Activated CD8-positive, alpha-beta T cell treated with anti-CD3 and anti-CD28 coated beads for 36 hours (primary cell): ENCODE data around the gene GNPNAT1. TPM values are rescaled to one million over a fixed set of nuclear protein-coding genes. Genes with fewer than 3 reads are reported as not detected.
"Not testable (repeated sequence)": the region's sequence is repeated elsewhere in the genome, so short reads cannot be mapped to it uniquely, and the experiment has no call there.

ENCODE experiments used
- ATAC-seq: fragments of 200-7000 bp; cut with Tn5 transposase; one replicate; pipeline ENCODE4 v1.10.0; 2021; ENCODE audit warnings: mild to moderate bottlenecking, moderate library complexity
- CTCF ChIA-PET: fragments of 350-600 bp; sonication (Branson Sonifier 250); formaldehyde crosslinking; loops from one replicate; lab custom pipeline; 2021; ENCODE audit warnings: antibody characterized with exemption; lab: Charles Lee
- POLR2A ChIA-PET: fragments of 350-600 bp; sonication (Branson Sonifier 250); formaldehyde crosslinking; loops from one replicate; lab custom pipeline; 2021; ENCODE audit warnings: antibody characterized with exemption; lab: Charles Lee
- DNase-seq: peaks from one replicate; pipeline ENCODE4 v3.0.0-alpha.2; 2020
- H3K27ac Mint-ChIP-seq: one replicate; pipeline ENCODE4 v1.8.0; 2021; ENCODE audit warnings: mild to moderate bottlenecking, mixed read lengths
- H3K27me3 Mint-ChIP-seq: one replicate; pipeline ENCODE4 v1.8.0; 2021; ENCODE audit warnings: mixed read lengths
- H3K36me3 Mint-ChIP-seq: one replicate; pipeline ENCODE4 v1.8.0; 2021; ENCODE audit warnings: low read depth, mixed read lengths
- H3K4me1 Mint-ChIP-seq: one replicate; pipeline ENCODE4 v1.8.0; 2021; ENCODE audit warnings: low read depth, mixed read lengths
- H3K4me3 Mint-ChIP-seq: one replicate; pipeline ENCODE4 v1.8.0; 2021; ENCODE audit warnings: mild to moderate bottlenecking, moderate library complexity, mixed read lengths
- H3K9me3 Mint-ChIP-seq: one replicate; pipeline ENCODE4 v1.8.0; 2021; ENCODE audit warnings: mixed read lengths
- intact Hi-C: fragments of 100-400 bp; cut with micrococcal nuclease; formaldehyde crosslinking; loops from one replicate; pipeline ENCODE4 v1.10.0; 2022
- total RNA-seq, 2 experiments: library from RNA; stranded (reverse); gene quantifications; one replicate each; pipeline ENCODE4 v1.2.3, GENCODE V29; 2021
- TF ChIP-seq, protein P1 (sequence below): fragments of 200-600 bp; IDR thresholded peaks from one replicate; pipeline ENCODE4 v1.8.0; 2022; ENCODE audit warnings: antibody characterized with exemption, mild to moderate bottlenecking

Gene GNPNAT1
- total RNA-seq, 2 experiments from 2014 or later = 30.2 to 33.1 TPM

DNA sequence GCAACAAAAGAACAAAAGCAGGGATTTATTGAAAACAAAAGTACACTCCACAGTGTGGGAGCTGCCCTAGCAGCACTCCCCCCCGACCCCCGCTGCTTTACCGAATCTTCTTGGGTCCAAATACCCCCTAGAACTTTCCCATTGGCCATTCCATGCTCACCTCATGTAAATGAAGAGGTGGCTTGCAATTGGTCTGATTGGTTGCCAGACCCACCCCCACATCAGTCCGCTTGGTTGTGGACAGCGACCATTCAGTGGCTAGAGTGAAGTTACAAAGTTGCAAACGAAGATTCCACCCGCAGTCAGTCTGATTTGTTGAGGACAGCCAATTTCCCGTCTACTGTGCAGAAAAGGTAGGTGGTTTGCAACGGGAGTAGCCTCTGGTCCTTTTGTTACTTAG lies 57.6 kb downstream of the GNPNAT1 start:
- no peak overlapping the region for H3K27ac Mint-ChIP-seq
- no peak for ATAC-seq
- peaks cover 37% of the 10 kb centered on the region for H3K36me3 Mint-ChIP-seq

DNA sequence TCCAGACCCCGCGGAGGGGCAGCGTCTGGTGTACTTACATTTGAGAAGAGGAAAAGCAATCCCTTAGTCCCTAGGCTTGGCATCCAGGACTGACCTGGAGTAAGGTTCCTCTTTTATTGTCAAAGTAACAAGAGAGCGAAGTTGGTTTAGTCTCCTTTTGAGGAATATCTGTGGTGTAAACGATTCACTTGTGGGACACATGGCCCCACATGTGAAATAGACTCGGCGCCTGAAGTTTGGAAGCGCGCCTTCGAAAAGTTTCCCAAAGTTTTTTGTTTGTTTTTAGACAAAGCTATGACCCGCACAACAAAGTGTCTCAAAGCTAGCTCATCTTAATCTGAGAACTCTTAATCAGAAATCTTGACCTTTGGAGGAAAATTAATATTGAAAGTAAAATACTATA lies 60.7 kb downstream of the GNPNAT1 start:
- peaks cover 2% of the 10 kb centered on the region for H3K9me3 Mint-ChIP-seq
- peaks cover 40% of the 10 kb centered on the region for H3K36me3 Mint-ChIP-seq
- ChIA-PET CTCF (no interaction called here), POLR2A (interaction anchor here (0.7 to 2.2 kb wide), 5 partner anchors 9 to 1471 kb away, joined by 3 to 13 read pairs (median 3); no protein-coding TSS in a partner anchor)
- no peak for DNase-seq
- H3K4me1 Mint-ChIP-seq = peaks cover 41% of the 10 kb centered on the region
- H3K27me3 Mint-ChIP-seq = no peaks in the 10 kb centered on the region
- no peak for ATAC-seq
- intact Hi-C loops = no loop called here
- TF ChIP-seq, protein P1, sequence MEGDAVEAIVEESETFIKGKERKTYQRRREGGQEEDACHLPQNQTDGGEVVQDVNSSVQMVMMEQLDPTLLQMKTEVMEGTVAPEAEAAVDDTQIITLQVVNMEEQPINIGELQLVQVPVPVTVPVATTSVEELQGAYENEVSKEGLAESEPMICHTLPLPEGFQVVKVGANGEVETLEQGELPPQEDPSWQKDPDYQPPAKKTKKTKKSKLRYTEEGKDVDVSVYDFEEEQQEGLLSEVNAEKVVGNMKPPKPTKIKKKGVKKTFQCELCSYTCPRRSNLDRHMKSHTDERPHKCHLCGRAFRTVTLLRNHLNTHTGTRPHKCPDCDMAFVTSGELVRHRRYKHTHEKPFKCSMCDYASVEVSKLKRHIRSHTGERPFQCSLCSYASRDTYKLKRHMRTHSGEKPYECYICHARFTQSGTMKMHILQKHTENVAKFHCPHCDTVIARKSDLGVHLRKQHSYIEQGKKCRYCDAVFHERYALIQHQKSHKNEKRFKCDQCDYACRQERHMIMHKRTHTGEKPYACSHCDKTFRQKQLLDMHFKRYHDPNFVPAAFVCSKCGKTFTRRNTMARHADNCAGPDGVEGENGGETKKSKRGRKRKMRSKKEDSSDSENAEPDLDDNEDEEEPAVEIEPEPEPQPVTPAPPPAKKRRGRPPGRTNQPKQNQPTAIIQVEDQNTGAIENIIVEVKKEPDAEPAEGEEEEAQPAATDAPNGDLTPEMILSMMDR = no peak
- H3K27ac Mint-ChIP-seq = peak overlapping the region; percentile 92
- H3K4me3 Mint-ChIP-seq = peak overlapping the region; percentile 96

More for the DNA sequence above, 57.6 kb downstream of the GNPNAT1 start:
- peaks cover 64% of the 10 kb centered on the region for H3K4me1 Mint-ChIP-seq
- H3K27me3 Mint-ChIP-seq = no peaks in the 10 kb centered on the region
- TF ChIP-seq, protein P1 = no peak
- H3K9me3 Mint-ChIP-seq = peaks cover 2% of the 10 kb centered on the region
- H3K4me3 Mint-ChIP-seq = no peak overlapping the region
- POLR2A ChIA-PET = no interaction called here
- intact Hi-C loops = no loop called here
- no peak for DNase-seq
- CTCF ChIA-PET = interaction anchor here (1.0 to 1.4 kb wide), 2 partner anchors 10 to 22 kb away, joined by 3 to 4 read pairs; no protein-coding TSS in a partner anchor

DNA sequence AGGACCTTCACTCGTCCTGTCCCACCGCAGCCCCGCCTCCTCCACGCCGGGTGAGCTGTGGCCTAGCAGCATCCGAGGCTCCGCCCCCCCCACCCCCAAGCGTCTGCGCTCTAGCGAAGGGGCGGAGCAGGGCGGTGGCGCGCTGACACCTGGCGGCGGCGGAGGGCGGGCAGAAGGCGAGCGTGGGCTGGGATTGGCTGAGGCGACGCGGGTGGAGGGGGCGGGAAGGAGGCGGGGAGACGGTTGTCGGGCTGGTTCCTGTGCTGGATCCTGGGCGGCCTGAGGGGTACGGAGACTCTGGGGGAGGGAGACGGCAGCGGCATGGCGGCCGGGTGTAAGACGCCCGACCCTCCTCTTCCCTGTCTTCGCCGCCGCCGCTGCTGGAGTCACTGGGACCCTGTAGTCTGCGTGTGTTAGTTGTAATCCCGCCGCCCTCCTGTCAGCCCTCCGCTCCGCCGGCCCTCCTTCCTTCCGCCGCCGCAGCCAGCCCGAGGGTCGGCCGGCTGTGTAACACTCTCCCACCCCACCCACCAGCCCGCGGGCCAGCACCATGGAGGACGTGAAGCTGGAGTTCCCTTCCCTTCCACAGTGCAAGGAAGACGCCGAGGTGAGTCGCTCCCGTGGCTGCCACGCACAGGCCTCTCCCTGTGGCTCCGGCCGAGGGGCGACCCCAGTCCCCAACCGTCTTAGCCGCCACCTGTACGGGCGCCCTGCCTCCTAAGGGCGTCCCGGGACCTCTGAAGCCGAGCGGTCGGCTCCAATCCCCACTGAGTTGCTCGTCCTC lies 61.3 kb downstream of the GNPNAT1 start, which contains the start of gene STYX:
TSS of gene STYX (plus strand) at position 242 of the 784 bp plus-strand sequence. CDS start at position 551, 309 bp downstream.
- H3K4me1 Mint-ChIP-seq = peaks cover 35% of the 10 kb centered on the region
- TF ChIP-seq, protein P1 = no peak
- peak; percentile 99 for DNase-seq
- H3K36me3 Mint-ChIP-seq = peaks cover 39% of the 10 kb centered on the region
- H3K4me3 Mint-ChIP-seq = peak within 1 kb of the TSS; percentile 96
- POLR2A ChIA-PET = interaction anchor here (0.8 to 2.2 kb wide), 9 partner anchors 10 to 1471 kb away, joined by 3 to 13 read pairs (median 4); partner anchors contain the start of genes GPR137C and TXNDC16
- H3K27ac Mint-ChIP-seq = peak within 1 kb of the TSS; percentile 92
- peak; percentile 96 for ATAC-seq
- CTCF ChIA-PET = interaction anchor here (1.8 kb wide), 1 partner anchor 12 kb away, joined by 8 read pairs; no protein-coding TSS in a partner anchor
- no peaks in the 10 kb centered on the region for H3K27me3 Mint-ChIP-seq
- intact Hi-C loops = no loop called here
- H3K9me3 Mint-ChIP-seq = peaks cover 2% of the 10 kb centered on the region

DNA sequence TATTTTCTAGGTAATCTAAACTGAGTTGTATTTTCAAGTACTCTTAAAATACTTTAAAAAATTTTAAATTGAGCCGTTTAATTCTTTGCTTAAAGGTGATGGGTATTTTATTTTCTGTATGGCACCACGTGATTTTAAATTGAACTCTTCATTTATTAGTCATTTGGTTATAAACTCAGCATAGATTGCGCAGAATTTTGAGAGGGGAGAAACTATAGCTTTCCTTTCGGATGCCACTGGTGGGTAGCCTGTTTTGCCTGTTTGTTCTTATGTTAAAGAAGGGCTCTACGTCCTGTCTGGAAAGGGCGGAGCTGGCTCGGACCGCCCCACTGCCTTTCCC lies 61.9 kb downstream of the GNPNAT1 start:
- H3K4me3 Mint-ChIP-seq = peak overlapping the region; percentile 96

DNA sequence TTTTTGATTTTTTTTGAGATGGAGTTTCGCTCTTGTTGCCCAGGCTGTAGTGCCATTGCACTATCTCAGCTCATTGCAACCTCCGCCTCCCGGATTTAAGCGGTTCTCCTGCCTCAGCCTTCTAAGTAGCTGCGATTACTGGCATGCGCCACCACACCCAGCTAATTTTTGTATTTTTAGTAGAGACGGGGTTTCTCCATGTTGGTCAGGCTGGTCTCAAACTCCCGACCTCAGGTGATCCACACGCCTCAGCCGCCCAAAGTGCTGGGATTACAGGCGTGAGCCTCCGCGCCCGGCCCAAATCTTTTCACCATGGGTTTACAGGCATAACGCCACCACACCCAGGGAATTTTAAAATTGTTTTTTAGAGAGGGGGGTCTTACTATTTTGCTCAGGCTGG lies 62.4 kb downstream of the GNPNAT1 start:
- H3K27me3 Mint-ChIP-seq, H3K9me3 Mint-ChIP-seq, intact Hi-C loops, H3K27ac Mint-ChIP-seq, ATAC-seq, DNase-seq: not testable (repeated sequence)
- ChIA-PET POLR2A (interaction anchor here (0.6 to 1.8 kb wide), 6 partner anchors 17 to 177 kb away, joined by 3 to 6 read pairs (median 4); partner anchors contain the start of genes GPR137C and TXNDC16), CTCF (interaction anchor here (1.7 to 1.8 kb wide), 3 partner anchors 13 to 32 kb away, joined by 4 to 8 read pairs (median 5); no protein-coding TSS in a partner anchor)
- peak overlapping the region; percentile 29 for H3K4me3 Mint-ChIP-seq
- peaks cover 27% of the 10 kb centered on the region for H3K4me1 Mint-ChIP-seq
- peaks cover 36% of the 10 kb centered on the region for H3K36me3 Mint-ChIP-seq

More for the DNA sequence above, 61.9 kb downstream of the GNPNAT1 start:
- ChIA-PET CTCF (interaction anchor here (1.8 kb wide), 1 partner anchor 12 kb away, joined by 8 read pairs; no protein-coding TSS in a partner anchor), POLR2A (interaction anchor here (0.8 to 2.2 kb wide), 6 partner anchors 12 to 177 kb away, joined by 3 to 13 read pairs (median 4); partner anchors contain the start of genes GPR137C and TXNDC16)
- Mint-ChIP-seq H3K36me3 (peaks cover 38% of the 10 kb centered on the region), H3K27ac (peak overlapping the region; percentile 92), H3K27me3 (no peaks in the 10 kb centered on the region), H3K4me1 (peaks cover 32% of the 10 kb centered on the region), H3K9me3 (peaks cover 2% of the 10 kb centered on the region)
- no peak for DNase-seq
- TF ChIP-seq, protein P1 = no peak
- intact Hi-C loops = no loop called here
- ATAC-seq = no peak

DNA sequence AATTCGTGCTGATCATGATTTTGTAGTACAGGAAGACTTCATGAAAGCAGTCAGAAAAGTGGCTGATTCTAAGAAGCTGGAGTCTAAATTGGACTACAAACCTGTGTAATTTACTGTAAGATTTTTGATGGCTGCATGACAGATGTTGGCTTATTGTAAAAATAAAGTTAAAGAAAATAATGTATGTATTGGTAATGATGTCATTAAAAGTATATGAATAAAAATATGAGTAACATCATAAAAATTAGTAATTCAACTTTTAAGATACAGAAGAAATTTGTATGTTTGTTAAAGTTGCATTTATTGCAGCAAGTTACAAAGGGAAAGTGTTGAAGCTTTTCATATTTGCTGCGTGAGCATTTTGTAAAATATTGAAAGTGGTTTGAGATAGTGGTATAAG lies 63.9 kb downstream of the GNPNAT1 start:
- POLR2A ChIA-PET = interaction anchor here (1.0 kb wide), 1 partner anchor 10 kb away, joined by 3 read pairs; no protein-coding TSS in a partner anchor
- H3K27ac Mint-ChIP-seq, H3K4me3 Mint-ChIP-seq, DNase-seq, intact Hi-C loops, ATAC-seq, H3K9me3 Mint-ChIP-seq, H3K27me3 Mint-ChIP-seq: not testable (repeated sequence)
- CTCF ChIA-PET = interaction anchor here (0.6 to 1.8 kb wide), 4 partner anchors 10 to 30 kb away, joined by 3 to 5 read pairs (median 4); no protein-coding TSS in a partner anchor
- peaks cover 31% of the 10 kb centered on the region for H3K36me3 Mint-ChIP-seq
- peaks cover 20% of the 10 kb centered on the region for H3K4me1 Mint-ChIP-seq
